SH-SY5Y (cell line): Measurements from ENCODE around the gene CLEC6A.

Experiments used
- GATA2 ChIP-seq: IDR thresholded peaks from 2 replicates; pipeline ENCODE4 v1.6.1; 2011; ENCODE audit warnings: mild to moderate bottlenecking, low read depth, low read length
- GATA3 ChIP-seq: IDR thresholded peaks from 2 replicates; pipeline ENCODE4 v1.6.1; 2011; ENCODE audit warnings: low read depth, mild to moderate bottlenecking, low read length, moderate library complexity

DNA sequence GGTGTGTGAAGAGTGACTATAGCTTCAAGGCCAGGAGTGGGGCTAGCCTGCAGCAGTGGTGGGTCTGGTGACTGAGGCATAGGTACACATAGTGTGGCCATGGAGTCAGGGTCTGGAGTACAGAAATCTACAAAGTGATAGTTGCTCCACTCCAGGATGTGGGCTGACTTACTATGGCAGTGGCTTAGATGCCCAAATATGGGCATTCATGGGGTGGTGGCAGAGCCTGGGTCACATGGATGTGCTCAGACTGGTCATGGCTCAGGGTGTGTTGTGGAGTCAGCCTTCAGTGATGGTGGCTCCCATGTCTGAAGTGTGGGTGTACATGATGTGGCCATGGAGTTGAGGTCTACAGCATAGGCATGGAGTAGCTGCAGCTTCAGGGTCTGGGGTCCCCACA, 27.3 kb downstream of the CLEC6A start:
- TF ChIP-seq GATA2: no peak
- no peak for TF ChIP-seq GATA3
